MCF 10A (cell line): ENCODE measurements around the gene PPFIBP1. TPM values are rescaled to one million over a fixed set of nuclear protein-coding genes. Genes with fewer than 3 reads are reported as not detected.
"Not testable (repeated sequence)": the region's sequence is repeated elsewhere in the genome, so short reads cannot be mapped to it uniquely, and the experiment has no call there.

ENCODE experiments used
- BruUV-seq: library from RNA; stranded (reverse); fragments of 400-500 nt; replicated peaks from 2 replicates; lab custom pipeline; 2021; lab: Mats Ljungman, UMichigan
- CTCF ChIA-PET: fragments of 300-600 bp; sonication (Branson Sonifier 250); formaldehyde crosslinking; extraction: SDS; loops from one replicate; lab custom pipeline; 2021; ENCODE audit warnings: antibody characterized with exemption, inconsistent platforms; lab: Yijun Ruan, JAX
- POLR2A ChIA-PET: fragments of 300-600, 350-650 bp; sonication (Branson Sonifier 250); formaldehyde crosslinking; extraction: SDS; loops from one replicate; lab custom pipeline; 2020; ENCODE audit warnings: antibody characterized with exemption, inconsistent platforms; lab: Yijun Ruan, JAX
- DNase-seq: peaks from one replicate; pipeline ENCODE4 v3.0.0-alpha.2; 2018; ENCODE audit not compliant: unreplicated experiment
- H3K27ac Mint-ChIP-seq: one replicate; pipeline ENCODE4 v1.8.0; 2022; ENCODE audit warnings: mild to moderate bottlenecking, low read depth, mixed read lengths; ENCODE audit not compliant: unreplicated experiment
- H3K27me3 Mint-ChIP-seq: one replicate; pipeline ENCODE4 v1.8.0; 2022; ENCODE audit warnings: mixed read lengths; ENCODE audit not compliant: insufficient read depth, unreplicated experiment
- H3K36me3 Mint-ChIP-seq: one replicate; pipeline ENCODE4 v1.8.0; 2022; ENCODE audit warnings: mild to moderate bottlenecking, moderate library complexity, mixed read lengths; ENCODE audit not compliant: insufficient read depth, unreplicated experiment
- H3K4me1 Mint-ChIP-seq: one replicate; pipeline ENCODE4 v1.8.0; 2022; ENCODE audit warnings: mixed read lengths; ENCODE audit not compliant: insufficient read depth, unreplicated experiment
- H3K4me3 Mint-ChIP-seq: one replicate; pipeline ENCODE4 v1.8.0; 2022; ENCODE audit warnings: mild to moderate bottlenecking, moderate library complexity, mixed read lengths; ENCODE audit not compliant: unreplicated experiment
- H3K9me3 Mint-ChIP-seq: one replicate; pipeline ENCODE4 v1.8.0; 2022; ENCODE audit warnings: mixed read lengths; ENCODE audit not compliant: unreplicated experiment
- intact Hi-C: fragments of 100-400 bp; cut with micrococcal nuclease; formaldehyde crosslinking; loops from 2 replicates; pipeline ENCODE4 v1.14.1; 2022
- total RNA-seq: library from RNA; stranded (reverse); gene quantifications from 2 replicates; pipeline ENCODE4 v1.2.3, GENCODE V29; 2022
- TF ChIP-seq, protein P1 (sequence below): fragments of 200-600 bp; IDR thresholded peaks from one replicate; pipeline ENCODE4 v1.8.0; 2022; ENCODE audit warnings: antibody characterized with exemption, mild to moderate bottlenecking; ENCODE audit not compliant: unreplicated experiment

The PPFIBP1 gene
- total RNA-seq, 1 experiment from 2014 or later, result 82.6 TPM

DNA sequence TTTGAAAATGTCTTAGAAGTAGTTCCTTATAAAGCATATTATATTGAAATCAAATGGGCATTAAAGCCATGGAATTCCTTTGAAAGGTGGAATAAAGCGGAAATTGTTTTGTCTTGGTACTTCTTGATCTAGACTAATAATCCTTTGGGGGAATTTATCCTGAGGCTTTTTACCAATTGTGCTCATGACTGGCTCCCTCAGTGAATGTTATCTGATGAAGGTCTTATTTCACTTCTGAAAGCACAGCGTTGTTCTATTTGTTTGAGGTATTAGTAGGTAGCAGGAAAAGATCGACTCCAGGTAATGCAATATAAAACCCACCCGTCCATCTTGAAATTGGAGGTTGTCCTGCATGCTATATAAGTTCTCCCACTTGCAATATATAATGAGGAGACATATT, 64.8 kb downstream of the PPFIBP1 start:
- H3K27ac Mint-ChIP-seq, result peak overlapping the region; percentile 86
- peak overlapping the region; percentile 58 for H3K4me3 Mint-ChIP-seq

DNA sequence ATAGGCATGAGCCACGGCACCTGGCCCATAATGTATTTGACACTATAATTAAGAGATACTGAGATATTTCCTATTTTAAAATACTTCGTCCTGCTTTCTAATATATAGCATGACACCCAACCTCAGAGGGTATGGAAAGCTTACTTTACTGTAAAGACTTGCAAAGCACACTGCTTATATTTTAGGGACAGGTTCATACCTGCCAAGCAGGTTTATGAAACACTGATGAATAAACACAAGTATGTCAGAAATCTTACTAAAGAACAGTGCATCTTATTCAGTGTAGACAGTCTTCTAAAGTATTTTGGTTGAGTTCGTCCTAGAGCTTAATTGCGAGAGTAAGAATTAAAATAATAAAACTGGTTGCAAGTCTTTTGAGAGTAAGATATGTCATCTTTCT, 65.4 kb downstream of the PPFIBP1 start:
- ChIA-PET POLR2A (interaction anchor here (0.7 to 2.9 kb wide), 14 partner anchors 9 to 65 kb away, joined by 3 to 30 read pairs (median 6); partner anchors contain the start of gene PPFIBP1), CTCF (interaction anchor here (0.6 to 1.1 kb wide), 2 partner anchors 14 to 159 kb away, joined by 3 read pairs; no protein-coding TSS in a partner anchor)
- intact Hi-C loops, result no loop called here
- H3K9me3 Mint-ChIP-seq, result no peaks in the 10 kb centered on the region
- H3K27ac Mint-ChIP-seq, result peak overlapping the region; percentile 86
- no TSS peak for BruUV-seq
- peaks cover 72% of the 10 kb centered on the region for H3K4me1 Mint-ChIP-seq
- peaks cover 5% of the 10 kb centered on the region for H3K36me3 Mint-ChIP-seq
- H3K4me3 Mint-ChIP-seq, result peak overlapping the region; percentile 58
- H3K27me3 Mint-ChIP-seq, result no peaks in the 10 kb centered on the region
- no peak for DNase-seq
- TF ChIP-seq, protein P1, sequence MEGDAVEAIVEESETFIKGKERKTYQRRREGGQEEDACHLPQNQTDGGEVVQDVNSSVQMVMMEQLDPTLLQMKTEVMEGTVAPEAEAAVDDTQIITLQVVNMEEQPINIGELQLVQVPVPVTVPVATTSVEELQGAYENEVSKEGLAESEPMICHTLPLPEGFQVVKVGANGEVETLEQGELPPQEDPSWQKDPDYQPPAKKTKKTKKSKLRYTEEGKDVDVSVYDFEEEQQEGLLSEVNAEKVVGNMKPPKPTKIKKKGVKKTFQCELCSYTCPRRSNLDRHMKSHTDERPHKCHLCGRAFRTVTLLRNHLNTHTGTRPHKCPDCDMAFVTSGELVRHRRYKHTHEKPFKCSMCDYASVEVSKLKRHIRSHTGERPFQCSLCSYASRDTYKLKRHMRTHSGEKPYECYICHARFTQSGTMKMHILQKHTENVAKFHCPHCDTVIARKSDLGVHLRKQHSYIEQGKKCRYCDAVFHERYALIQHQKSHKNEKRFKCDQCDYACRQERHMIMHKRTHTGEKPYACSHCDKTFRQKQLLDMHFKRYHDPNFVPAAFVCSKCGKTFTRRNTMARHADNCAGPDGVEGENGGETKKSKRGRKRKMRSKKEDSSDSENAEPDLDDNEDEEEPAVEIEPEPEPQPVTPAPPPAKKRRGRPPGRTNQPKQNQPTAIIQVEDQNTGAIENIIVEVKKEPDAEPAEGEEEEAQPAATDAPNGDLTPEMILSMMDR, result no peak

More for the DNA sequence above, 64.8 kb downstream of the PPFIBP1 start:
- TF ChIP-seq, protein P1, result no peak
- BruUV-seq, result no TSS peak
- peaks cover 3% of the 10 kb centered on the region for H3K36me3 Mint-ChIP-seq
- no peak for DNase-seq
- H3K4me1 Mint-ChIP-seq, result peaks cover 69% of the 10 kb centered on the region
- H3K9me3 Mint-ChIP-seq, result no peaks in the 10 kb centered on the region
- intact Hi-C loops, result no loop called here
- no peaks in the 10 kb centered on the region for H3K27me3 Mint-ChIP-seq
- ChIA-PET CTCF (no interaction called here), POLR2A (interaction anchor here (0.9 to 2.9 kb wide), 8 partner anchors 9 to 67 kb away, joined by 3 to 30 read pairs (median 8); partner anchors contain the start of gene PPFIBP1)

DNA sequence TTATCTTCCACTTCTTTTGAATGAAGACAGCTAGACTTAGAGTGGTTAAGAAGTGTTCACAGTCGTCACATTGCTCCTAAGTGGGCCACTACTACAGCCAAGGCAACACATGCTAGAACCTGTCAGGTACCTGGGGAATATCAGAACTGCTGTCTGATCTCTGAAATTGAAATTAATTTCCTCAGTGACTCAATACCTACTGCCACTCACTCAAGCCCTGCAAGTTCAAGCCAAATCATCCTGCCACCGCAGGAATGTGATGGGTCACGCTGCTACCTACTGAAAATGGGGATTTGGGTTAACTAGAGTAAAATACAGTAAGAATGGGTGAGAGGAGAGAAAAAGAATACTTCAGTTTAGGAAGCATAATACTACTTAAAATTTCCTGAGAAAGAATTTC, 67.7 kb downstream of the PPFIBP1 start:
- BruUV-seq, H3K4me3 Mint-ChIP-seq, H3K27me3 Mint-ChIP-seq, H3K9me3 Mint-ChIP-seq: not testable (repeated sequence)
- intact Hi-C loops, result loop anchor here (1.0 to 5.0 kb wide), 3 partner anchors 36 to 66 kb away; no protein-coding TSS in a partner anchor
- ChIA-PET POLR2A (interaction anchor here (0.7 to 3.6 kb wide), 10 partner anchors 13 to 68 kb away, joined by 3 to 33 read pairs (median 7); partner anchors contain the start of gene PPFIBP1), CTCF (interaction anchor here (0.7 kb wide), 1 partner anchor 10 kb away, joined by 3 read pairs; no protein-coding TSS in a partner anchor)
- Mint-ChIP-seq H3K36me3 (peaks cover 12% of the 10 kb centered on the region), H3K27ac (peak overlapping the region; percentile 97), H3K4me1 (peaks cover 65% of the 10 kb centered on the region)
- DNase-seq, result peak; percentile 76

DNA sequence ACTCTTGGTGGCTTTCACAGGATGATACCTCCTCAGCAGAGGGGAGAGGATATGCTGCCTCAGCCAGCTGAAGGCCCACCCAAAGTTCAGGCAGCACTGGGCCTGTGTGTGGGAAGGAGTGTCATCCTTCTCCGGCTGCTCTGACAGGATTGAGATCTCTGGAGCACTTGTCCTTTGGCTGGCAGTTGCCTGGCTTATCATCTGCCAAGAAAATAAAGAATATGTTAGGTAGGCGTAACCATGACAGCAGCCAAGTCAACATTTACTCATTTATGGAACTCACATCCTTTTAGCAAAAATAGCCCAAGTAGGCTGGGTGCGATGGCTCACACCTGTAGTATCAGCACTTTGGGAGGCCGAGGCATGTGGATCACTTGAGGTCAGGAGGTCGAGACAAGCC, 68.5 kb downstream of the PPFIBP1 start:
- TF ChIP-seq, protein P1, result no peak
- ChIA-PET POLR2A (interaction anchor here (0.6 to 3.6 kb wide), 14 partner anchors 14 to 68 kb away, joined by 3 to 33 read pairs (median 6); partner anchors contain the start of gene PPFIBP1), CTCF (interaction anchor here (0.6 to 1.5 kb wide), 3 partner anchors 53 to 158 kb away, joined by 3 to 4 read pairs (median 3); no protein-coding TSS in a partner anchor)
- Mint-ChIP-seq H3K4me3 (peak overlapping the region; percentile 30), H3K36me3 (peaks cover 12% of the 10 kb centered on the region), H3K27me3 (no peaks in the 10 kb centered on the region), H3K9me3 (no peaks in the 10 kb centered on the region), H3K4me1 (peaks cover 65% of the 10 kb centered on the region), H3K27ac (peak overlapping the region; percentile 97)
- intact Hi-C loops, result loop anchor here (1.0 to 5.0 kb wide), 3 partner anchors 35 to 67 kb away; no protein-coding TSS in a partner anchor
- DNase-seq, result peak; percentile 88
- no TSS peak for BruUV-seq
